Measurements from ENCODE around the gene MSL1. TPM values are rescaled to one million over a fixed set of nuclear protein-coding genes. Genes with fewer than 3 reads are reported as not detected.
A peak's percentile ranks its signal among the peaks of the same experiment; 100 is the strongest.

MSL1 gene
- total and polyA plus RNA-seq, 8 donors, result 84.1 to 203 (median 184) TPM

- intact Hi-C loops (cut with DNase I), result no loop called here
- DNase-seq, result peak in 1 of 4 donors; percentile 75
- H3K36me3 ChIP-seq, result no peaks in the 10 kb centered on the region
- H3K4me1 ChIP-seq, result peaks cover 52 to 99% of the 10 kb centered on the region in 2 donors
- peak overlapping the region; percentile 92 for H3K27ac ChIP-seq
- ATAC-seq, result no peak
- TF ChIP-seq CTCF (IDR thresholded peaks at IDR 0.05), result no peak
- H3K27me3 ChIP-seq, result no peaks in the 10 kb centered on the region
- H3K4me3 ChIP-seq, result no peak overlapping the region
- H3K9me3 ChIP-seq, result no peaks in the 10 kb centered on the region
Observed at GRCh38 chr17:40106760-40107521, 14.8 kb upstream of the MSL1 start.

- no peak for DNase-seq
- no peaks in the 10 kb centered on the region for H3K27me3 ChIP-seq
- peaks cover 59 to 99% of the 10 kb centered on the region in 2 donors for H3K4me1 ChIP-seq
- no peaks in the 10 kb centered on the region for H3K9me3 ChIP-seq
- intact Hi-C loops (cut with DNase I), result no loop called here
- H3K36me3 ChIP-seq, result no peaks in the 10 kb centered on the region
- no peak for TF ChIP-seq CTCF (IDR thresholded peaks at IDR 0.05)
- peak overlapping the region; percentile 92 for H3K27ac ChIP-seq
- ATAC-seq, result no peak
- no peak overlapping the region for H3K4me3 ChIP-seq
Observed at GRCh38 chr17:40107522-40108174, 14.1 kb upstream of the MSL1 start.

- no peaks in the 10 kb centered on the region for H3K9me3 ChIP-seq
- H3K4me3 ChIP-seq, result no peak overlapping the region
- no peak for TF ChIP-seq CTCF (IDR thresholded peaks at IDR 0.05)
- ATAC-seq (no peak), DNase-seq (no peak)
- H3K36me3 ChIP-seq, result no peaks in the 10 kb centered on the region
- peaks cover 62 to 97% of the 10 kb centered on the region in 2 donors for H3K4me1 ChIP-seq
- peak overlapping the region; percentile 92 for H3K27ac ChIP-seq
- H3K27me3 ChIP-seq, result no peaks in the 10 kb centered on the region
- intact Hi-C loops (cut with DNase I), result no loop called here
Observed at GRCh38 chr17:40108970-40109824, 12.6 kb upstream of the MSL1 start.

- peak in 1 of 4 donors; percentile 22 for DNase-seq
- H3K4me3 ChIP-seq, result no peak overlapping the region
- TF ChIP-seq CTCF (IDR thresholded peaks at IDR 0.05), result no peak
- H3K9me3 ChIP-seq, result no peaks in the 10 kb centered on the region
- no peak for ATAC-seq
- H3K4me1 ChIP-seq, result peaks cover 62 to 89% of the 10 kb centered on the region in 2 donors
- intact Hi-C loops (cut with DNase I), result loop anchor here in 1 of 2 donors (10.0 kb wide), 1 partner anchor 65 kb away; the partner anchor contains the start of gene RAPGEFL1
- H3K27me3 ChIP-seq, result no peaks in the 10 kb centered on the region
- no peaks in the 10 kb centered on the region for H3K36me3 ChIP-seq
- peak overlapping the region; percentile 79 to 92 for H3K27ac ChIP-seq
Observed at GRCh38 chr17:40110026-40110845, 11.5 kb upstream of the MSL1 start.
